ENCODE data around the gene CELSR2.

GRCh38 chr1:109307274-109308021, 58.1 kb downstream of the CELSR2 start:
- no peak for TF ChIP-seq CTCF (IDR thresholded peaks at IDR 0.05)
- TF ChIP-seq POLR2AphosphoS5 (IDR thresholded peaks at IDR 0.05) = no peak

Measured in esophagus muscularis mucosa (tissue), 3 donors.